ENCODE measurements around the gene SMPX. TPM values are rescaled to one million over a fixed set of nuclear protein-coding genes. Genes with fewer than 3 reads are reported as not detected.

The SMPX gene
- total RNA-seq, 1 donor from 2014 or later: not detected

GRCh38 chrX:21749924-21750323 lies 8.0 kb downstream of the SMPX start:
- no peak overlapping the region for H3K4me3 ChIP-seq (ENCODE audit: low read depth, low read length)
- no peaks in the 10 kb centered on the region for H3K27me3 ChIP-seq (ENCODE audit: control insufficient read depth, insufficient read depth, low read length)
- no peak for TF ChIP-seq CTCF (IDR thresholded peaks at IDR 0.05; ENCODE audit: insufficient read depth, low read length, poor library complexity, severe bottlenecking)
- DNase-seq (ENCODE audit: low read depth): no peak
- no peaks in the 10 kb centered on the region for H3K36me3 ChIP-seq (ENCODE audit: control insufficient read depth, insufficient read depth, low read length)

- Histone ChIP-seq H3K27me3 (ENCODE audit: control insufficient read depth, insufficient read depth, low read length) (no peaks in the 10 kb centered on the region), H3K36me3 (ENCODE audit: control insufficient read depth, insufficient read depth, low read length) (no peaks in the 10 kb centered on the region), H3K4me3 (ENCODE audit: low read depth, low read length) (no peak overlapping the region)
- DNase-seq (ENCODE audit: low read depth): no peak
- no peak for TF ChIP-seq CTCF (IDR thresholded peaks at IDR 0.05; ENCODE audit: insufficient read depth, low read length, poor library complexity, severe bottlenecking)
Measured at GRCh38 chrX:21748235-21748634, 9.7 kb downstream of the SMPX start.

GRCh38 chrX:21747558-21747957 lies 10.4 kb downstream of the SMPX start:
- Histone ChIP-seq H3K27me3 (ENCODE audit: control insufficient read depth, insufficient read depth, low read length) (no peaks in the 10 kb centered on the region), H3K4me3 (ENCODE audit: low read depth, low read length) (no peak overlapping the region), H3K36me3 (ENCODE audit: control insufficient read depth, insufficient read depth, low read length) (no peaks in the 10 kb centered on the region)
- no peak for TF ChIP-seq CTCF (IDR thresholded peaks at IDR 0.05; ENCODE audit: insufficient read depth, low read length, poor library complexity, severe bottlenecking)
- DNase-seq (ENCODE audit: low read depth): no peak

GRCh38 chrX:21745756-21746155 lies 12.2 kb downstream of the SMPX start:
- peak; percentile 54 for TF ChIP-seq CTCF (IDR thresholded peaks at IDR 0.05; ENCODE audit: insufficient read depth, low read length, poor library complexity, severe bottlenecking)
- no peak overlapping the region for H3K4me3 ChIP-seq (ENCODE audit: low read depth, low read length)
- no peaks in the 10 kb centered on the region for H3K36me3 ChIP-seq (ENCODE audit: control insufficient read depth, insufficient read depth, low read length)
- no peaks in the 10 kb centered on the region for H3K27me3 ChIP-seq (ENCODE audit: control insufficient read depth, insufficient read depth, low read length)
- no peak for DNase-seq (ENCODE audit: low read depth)

GRCh38 chrX:21744721-21745120 lies 13.2 kb downstream of the SMPX start:
- no peaks in the 10 kb centered on the region for H3K27me3 ChIP-seq (ENCODE audit: control insufficient read depth, insufficient read depth, low read length)
- no peak overlapping the region for H3K4me3 ChIP-seq (ENCODE audit: low read depth, low read length)
- no peak for TF ChIP-seq CTCF (IDR thresholded peaks at IDR 0.05; ENCODE audit: insufficient read depth, low read length, poor library complexity, severe bottlenecking)
- no peak for DNase-seq (ENCODE audit: low read depth)
- no peaks in the 10 kb centered on the region for H3K36me3 ChIP-seq (ENCODE audit: control insufficient read depth, insufficient read depth, low read length)

- no peak for TF ChIP-seq CTCF (IDR thresholded peaks at IDR 0.05; ENCODE audit: insufficient read depth, low read length, poor library complexity, severe bottlenecking)
- no peak for DNase-seq (ENCODE audit: low read depth)
- Histone ChIP-seq H3K36me3 (ENCODE audit: control insufficient read depth, insufficient read depth, low read length) (no peaks in the 10 kb centered on the region), H3K4me3 (ENCODE audit: low read depth, low read length) (no peak overlapping the region), H3K27me3 (ENCODE audit: control insufficient read depth, insufficient read depth, low read length) (no peaks in the 10 kb centered on the region)
Measured at GRCh38 chrX:21744060-21744459, 13.9 kb downstream of the SMPX start.
